ENCODE data around the gene RHOBTB3. TPM values are rescaled to one million over a fixed set of nuclear protein-coding genes. Genes with fewer than 3 reads are reported as not detected.

RHOBTB3 gene
- total RNA-seq, 1 experiment from 2014 or later: 84.3 TPM

GRCh38 chr5:95810305-95811125 is 79.4 kb downstream of the RHOBTB3 start:
- Histone ChIP-seq H4K20me1 (ENCODE audit: insufficient read depth) (no peaks in the 10 kb centered on the region), H3K36me3 (ENCODE audit: control insufficient read depth in 1 of 2, insufficient read depth in 2 of 2, low read length in 2 of 2) (peaks cover 0 to 2% of the 10 kb centered on the region in 2 experiments; a peak in 1 of 4 replicates), H3K9me2 (ENCODE audit: insufficient read depth) (no peaks in the 10 kb centered on the region), H3K79me2 (ENCODE audit: insufficient read depth, low read length) (no peaks in the 10 kb centered on the region), H3K4me1 (ENCODE audit: control insufficient read depth in 1 of 2, insufficient read depth in 2 of 2, low read length in 2 of 2) (peaks cover 3 to 14% of the 10 kb centered on the region in 2 experiments; a peak in 3 of 4 replicates), H3K4me3 (replicated peaks in 1 of 2; ENCODE audit: low read depth in 1 of 2, low read length in 2 of 2) (no peak overlapping the region), H3K9ac (ENCODE audit: low read length) (no peak overlapping the region), H2AFZ (ENCODE audit: low read depth, low read length, poor library complexity, severe bottlenecking) (no peak overlapping the region), H3K27ac (ENCODE audit: low read depth, low read length) (no peak overlapping the region), H3K27me3 (ENCODE audit: insufficient read depth, low read length) (no peaks in the 10 kb centered on the region), H3K9me3 (ENCODE audit: control insufficient read depth in 1 of 2, insufficient read depth in 1 of 2, low read depth in 1 of 2, low read length in 2 of 2) (no peaks in the 10 kb centered on the region), H3K4me2 (ENCODE audit: low read length) (no peak overlapping the region)
- POLR2A ChIA-PET: no interaction called here
- no peak for TF ChIP-seq ELF1 (IDR thresholded peaks at IDR 0.05; ENCODE audit: borderline replicate concordance, low read depth)
- no peak for TF ChIP-seq EZH2 (IDR thresholded peaks at IDR 0.05)
- no peak for TF ChIP-seq ZBTB33 (IDR thresholded peaks at IDR 0.05; ENCODE audit: extremely low read depth, insufficient replicate concordance, low read length)
- no peak for TF ChIP-seq POLR2A (IDR thresholded peaks at IDR 0.05; ENCODE audit: borderline replicate concordance, extremely low read depth, insufficient read depth, insufficient read length)
- no peak for TF ChIP-seq JUND (IDR thresholded peaks at IDR 0.05)
- TF ChIP-seq CEBPB (IDR thresholded peaks at IDR 0.05; ENCODE audit: low read depth): no peak
- no peak for TF ChIP-seq REST (IDR thresholded peaks at IDR 0.05; ENCODE audit: low read depth)
- no peak for TF ChIP-seq SRF (IDR thresholded peaks at IDR 0.05; ENCODE audit: low read depth)
- TF ChIP-seq FOSL1 (IDR thresholded peaks at IDR 0.05; ENCODE audit: low read depth): no peak
- TF ChIP-seq EGR1 (IDR thresholded peaks at IDR 0.05; ENCODE audit: low read depth): no peak
- TF ChIP-seq POLR2AphosphoS5 (IDR thresholded peaks at IDR 0.05; ENCODE audit: low read depth, low read length): no peak
- no peak for TF ChIP-seq ZFX (IDR thresholded peaks at IDR 0.05)
- TF ChIP-seq MAX (IDR thresholded peaks at IDR 0.05): no peak
- TF ChIP-seq CTCF (IDR thresholded peaks at IDR 0.05 in 2 of 3, conservative IDR thresholded peaks at IDR 0.05 in 1 of 3; ENCODE audit: borderline replicate concordance in 1 of 3, insufficient read depth in 1 of 3, low read depth in 2 of 3, low read length in 2 of 3): no peak
- no peak for TF ChIP-seq RAD21 (IDR thresholded peaks at IDR 0.05; ENCODE audit: low read depth)
- TF ChIP-seq SIN3A (IDR thresholded peaks at IDR 0.05; ENCODE audit: low read depth): no peak
- TF ChIP-seq EZH2phosphoT487 (IDR thresholded peaks at IDR 0.05; ENCODE audit: borderline replicate concordance): no peak
- BruUV-seq (replicated peaks): no TSS peak
- CTCF ChIA-PET: no interaction called here
- RAD21 ChIA-PET (ENCODE audit: low non-redundant PET in 1 of 2, low total read pairs in 2 of 2, uncharacterized antibody in 2 of 2, unreplicated experiment in 2 of 2): no interaction called here
- DNase-seq (ENCODE audit: low read depth, low spot score) (no peak), ATAC-seq (no peak)
- intact Hi-C loops (cut with micrococcal nuclease): no loop called here
